B cell (primary cell): ENCODE measurements around the gene PPM1N. TPM values are rescaled to one million over a fixed set of nuclear protein-coding genes. Genes with fewer than 3 reads are reported as not detected.

Experiments used
- ATAC-seq: fragments of 200-7000 bp; cut with Tn5 transposase; one replicate; pipeline ENCODE4 v1.10.0; 2021; ENCODE audit warnings: low read depth, mild to moderate bottlenecking, moderate number of reproducible peaks, moderate library complexity
- CTCF ChIA-PET: fragments of 350-600 bp; sonication (Branson Sonifier 250); formaldehyde crosslinking; loops from one replicate; lab custom pipeline; 2021; ENCODE audit warnings: antibody characterized with exemption, inconsistent platforms; lab: Charles Lee
- POLR2A ChIA-PET: fragments of 350-600 bp; sonication (Branson Sonifier 250); formaldehyde crosslinking; loops from one replicate; lab custom pipeline; 2021; ENCODE audit warnings: antibody characterized with exemption; lab: Charles Lee
- DNase-seq: peaks from one replicate; pipeline ENCODE4 v3.0.0; 2013
- H2AFZ ChIP-seq: 2 replicates; pipeline ENCODE4 v1.6.1; 2012; ENCODE audit warnings: mild to moderate bottlenecking, low read depth, low read length; ENCODE audit not compliant: insufficient read depth, poor library complexity, severe bottlenecking
- H3K27ac ChIP-seq, 2 donors: 1 replicate in 1 of 2; 2 replicates in 1 of 2; pipeline ENCODE4 v1.5.1; 2012 to 2013; ENCODE audit warnings: low read length in 2 of 2, mild to moderate bottlenecking in 2 of 2, moderate library complexity in 1 of 2
- H3K27me3 ChIP-seq, 4 experiments: fragments of 200-600 bp in 1 of 4; sonication (generic) in 1 of 4; replicated peaks in 1 of 4; 1 replicate in 2 of 4; 2 replicates in 2 of 4; pipeline versions ENCODE4 v1.6.1 to v1.7.0; 2013 to 2016; ENCODE audit warnings: low read length in 3 of 4, mild to moderate bottlenecking in 2 of 4, mixed read lengths in 1 of 4, moderate library complexity in 1 of 4; ENCODE audit not compliant: insufficient read depth in 4 of 4, control insufficient read depth in 3 of 4; ENCODE audit errors: control extremely low read depth in 1 of 4
- H3K36me3 ChIP-seq, 2 experiments: replicated peaks in 1 of 2; 1 replicate in 1 of 2; 2 replicates in 1 of 2; pipeline versions ENCODE4 v1.6.1 to v1.7.1; 2013; ENCODE audit warnings: low read length in 1 of 2; ENCODE audit not compliant: insufficient read depth in 2 of 2, control insufficient read depth in 1 of 2; ENCODE audit errors: control extremely low read depth in 1 of 2, extremely low read depth in 1 of 2
- H3K4me1 ChIP-seq, 2 donors: fragments of 200-600 bp in 1 of 2; sonication (generic) in 1 of 2; 1 replicate in 1 of 2; 2 replicates in 1 of 2; pipeline versions ENCODE4 v1.5.1 to v1.6.1; 2013 to 2017; ENCODE audit warnings: low read length in 2 of 2; ENCODE audit not compliant: control insufficient read depth in 2 of 2, insufficient read depth in 2 of 2
- H3K4me2 ChIP-seq: replicated peaks from 2 replicates; pipeline ENCODE3; 2012; ENCODE audit warnings: mild to moderate bottlenecking, low read depth, low read length; ENCODE audit not compliant: poor library complexity, severe bottlenecking
- H3K4me3 ChIP-seq, 5 experiments: fragments of 200-600 bp in 1 of 5; sonication (generic) in 1 of 5; 1 replicate in 3 of 5; 2 replicates in 2 of 5; pipeline versions ENCODE4 v1.5.1 to v1.7.0; 2011 to 2016; ENCODE audit warnings: low read length in 4 of 5, mild to moderate bottlenecking in 4 of 5, low read depth in 2 of 5, control low read depth in 1 of 5, moderate library complexity in 1 of 5; ENCODE audit not compliant: insufficient read depth in 1 of 5; ENCODE audit errors: control extremely low read depth in 1 of 5, extremely low read depth in 1 of 5
- H3K79me2 ChIP-seq: fragments of 200-600 bp; sonication (generic); one replicate; pipeline ENCODE4 v1.6.0; 2016; ENCODE audit warnings: low read length; ENCODE audit not compliant: control insufficient read depth, insufficient read depth
- H3K9ac ChIP-seq: fragments of 200-600 bp; sonication (generic); 2 replicates; pipeline ENCODE4 v1.6.1; 2017; ENCODE audit warnings: mild to moderate bottlenecking, low read length, moderate library complexity
- H3K9me3 ChIP-seq, 3 donors: one replicate each; pipeline versions ENCODE4 v1.6.1 to v1.7.1; 2013; ENCODE audit warnings: low read length in 2 of 3; ENCODE audit not compliant: control insufficient read depth in 2 of 3, insufficient read depth in 1 of 3; ENCODE audit errors: control extremely low read depth in 1 of 3
- H4K20me1 ChIP-seq: 2 replicates; pipeline ENCODE4 v1.6.0; 2012; ENCODE audit warnings: mild to moderate bottlenecking, low read length; ENCODE audit not compliant: insufficient read depth, control insufficient read depth, poor library complexity, severe bottlenecking
- H3K27ac Mint-ChIP-seq: one replicate; pipeline ENCODE4 v1.8.0; 2021; ENCODE audit warnings: mixed read lengths
- H3K27me3 Mint-ChIP-seq: one replicate; pipeline ENCODE4 v1.8.0; 2021; ENCODE audit warnings: mixed read lengths
- H3K4me1 Mint-ChIP-seq: one replicate; pipeline ENCODE4 v1.8.0; 2021; ENCODE audit warnings: mixed read lengths
- H3K4me3 Mint-ChIP-seq: one replicate; pipeline ENCODE4 v1.8.0; 2021; ENCODE audit warnings: mixed read lengths
- H3K9me3 Mint-ChIP-seq: one replicate; pipeline ENCODE4 v1.8.0; 2022; ENCODE audit warnings: mixed read lengths; ENCODE audit not compliant: insufficient read depth
- CTCF ChIP-seq: fragments of 200-600 bp; IDR thresholded peaks from one replicate; pipeline ENCODE4 v1.8.0; 2022; ENCODE audit warnings: antibody characterized with exemption, mild to moderate bottlenecking
- EZH2 ChIP-seq: IDR thresholded peaks from 2 replicates; pipeline ENCODE4 v1.6.1; 2012; ENCODE audit warnings: borderline replicate concordance, low read depth, mild to moderate bottlenecking, moderate library complexity, low read length; ENCODE audit not compliant: insufficient read depth, poor library complexity, severe bottlenecking
- WGBS: methylation state at CpG from one replicate; pipeline ENCODE4 v1.1.5; 2013; ENCODE audit warnings: missing lambda C conversion rate; ENCODE audit not compliant: insufficient coverage; 5-methylcytosine and 5-hydroxymethylcytosine counted together
- intact Hi-C: fragments of 100-400 bp; cut with micrococcal nuclease; formaldehyde crosslinking; loops from one replicate; pipeline ENCODE4 v1.10.0; 2022
- polyA plus RNA-seq: library from polyadenylated mRNA; depleted of rRNA; stranded (reverse); fragments of >200 nt; gene quantifications from 2 replicates; pipeline ENCODE4 v1.2.3, GENCODE V29; 2012
- total RNA-seq, 2 donors: library from RNA; stranded (reverse); fragments of 120-200 nt in 1 of 2; gene quantifications; 1 replicate in 1 of 2; 2 replicates in 1 of 2; pipeline versions ENCODE4 v1.2.3 to v1.2.4, GENCODE V29; 2013 to 2022

The PPM1N gene
- total and polyA plus RNA-seq, 2 donors (not counting 1 experiment from before 2014, with no cell fraction given), result 2.6 to 6.5 TPM

DNA sequence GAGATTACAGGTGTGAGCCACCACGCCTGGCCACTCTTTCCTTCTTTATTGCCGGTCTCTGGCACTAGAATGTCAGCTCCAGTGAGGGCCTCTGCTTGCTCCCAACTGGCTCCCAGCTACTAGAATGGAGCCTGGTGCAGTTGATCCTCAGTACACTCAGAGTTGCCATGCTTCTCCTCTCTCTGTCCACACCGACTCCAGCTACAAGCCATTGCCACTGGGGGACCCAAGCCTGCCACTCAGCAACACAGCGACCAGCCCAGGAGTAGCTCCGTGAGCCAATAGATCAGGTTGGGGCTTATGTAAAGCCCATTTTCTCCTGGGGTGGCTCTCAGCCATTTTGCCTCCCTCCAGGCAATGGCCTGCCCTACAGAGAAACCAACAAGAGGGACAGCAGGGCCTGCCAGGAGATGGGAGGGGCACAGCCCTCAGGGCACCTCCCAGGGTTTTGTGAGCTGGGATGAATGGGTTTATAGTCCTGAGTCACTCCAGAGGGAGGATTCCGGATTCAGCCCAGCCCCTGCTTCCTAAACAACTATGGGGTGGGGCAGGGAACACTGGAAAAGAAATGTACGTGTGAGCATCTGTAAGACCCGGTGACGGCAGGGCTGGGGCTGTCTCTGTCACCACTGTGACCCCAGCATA lies 49.8 kb downstream of the PPM1N start:
- H3K27me3 Mint-ChIP-seq, result no peaks in the 10 kb centered on the region
- no peak overlapping the region for H3K27ac ChIP-seq
- no peaks in the 10 kb centered on the region for H3K27me3 ChIP-seq
- ChIA-PET CTCF (interaction anchor here (3.5 kb wide), 1 partner anchor 10 kb away, joined by 13 read pairs; no protein-coding TSS in a partner anchor), POLR2A (no interaction called here)
- 91% methylated on average over 7 of the region's 9 CpGs for WGBS
- ATAC-seq (no peak), DNase-seq (no peak)
- TF ChIP-seq EZH2 (no peak), CTCF (no peak)
- no peaks in the 10 kb centered on the region for H3K79me2 ChIP-seq
- H3K36me3 ChIP-seq, result peaks cover 0 to 2% of the 10 kb centered on the region in 2 experiments
- H3K9ac ChIP-seq, result no peak overlapping the region
- intact Hi-C loops, result no loop called here
- H3K4me1 Mint-ChIP-seq, result peaks cover 21% of the 10 kb centered on the region
- no peak overlapping the region for H3K4me2 ChIP-seq
- no peak overlapping the region for H3K4me3 Mint-ChIP-seq
- no peaks in the 10 kb centered on the region for H3K9me3 Mint-ChIP-seq
- H3K4me1 ChIP-seq, result peaks cover 7 to 20% of the 10 kb centered on the region in 2 donors
- no peak overlapping the region for H3K4me3 ChIP-seq
- no peak overlapping the region for H2AFZ ChIP-seq
- H4K20me1 ChIP-seq, result no peaks in the 10 kb centered on the region
- no peaks in the 10 kb centered on the region for H3K9me3 ChIP-seq
- no peak overlapping the region for H3K27ac Mint-ChIP-seq

Other genes with a start within 250 kb of the PPM1N start
- gene MARK4, start 247.2 kb upstream of the PPM1N start, total RNA-seq, result 36.2 and 37.6 TPM in 2 replicates
- gene MARK4, start 247.2 kb upstream of the PPM1N start, polyA plus RNA-seq, result 11.7 and 13.5 TPM in 2 replicates
- not detected in 2 replicates for gene CKM, start 175.6 kb upstream of the PPM1N start, total RNA-seq
- not detected in 2 replicates for gene CKM, start 175.6 kb upstream of the PPM1N start, polyA plus RNA-seq
- gene KLC3, start 157.7 kb upstream of the PPM1N start, total RNA-seq, result not detected in 2 replicates
- not detected in 2 replicates for gene KLC3, start 157.7 kb upstream of the PPM1N start, polyA plus RNA-seq
- gene ERCC2, start 127.9 kb upstream of the PPM1N start, total RNA-seq, result 26.5 and 27.6 TPM in 2 replicates
- 15.2 and 20.8 TPM in 2 replicates for gene ERCC2, start 127.9 kb upstream of the PPM1N start, polyA plus RNA-seq
- gene PPP1R13L, start 93.4 kb upstream of the PPM1N start, total RNA-seq, result 8.8 and 9.2 TPM in 2 replicates
- gene PPP1R13L, start 93.4 kb upstream of the PPM1N start, polyA plus RNA-seq, result 6.9 and 7.4 TPM in 2 replicates
- 3.5 and 4.3 TPM in 2 replicates for gene POLR1G, start 91.8 kb upstream of the PPM1N start, total RNA-seq
- 0.79 and 2.1 TPM in 2 replicates for gene POLR1G, start 91.8 kb upstream of the PPM1N start, polyA plus RNA-seq
- 75.7 and 80.2 TPM in 2 replicates for gene ERCC1, start 74.5 kb upstream of the PPM1N start, total RNA-seq
- gene ERCC1, start 74.5 kb upstream of the PPM1N start, polyA plus RNA-seq, result 66.0 and 81.9 TPM in 2 replicates
- 39.6 and 40.9 TPM in 2 replicates for gene FOSB, start 30.4 kb upstream of the PPM1N start, total RNA-seq
- 1,887 and 2,860 TPM in 2 replicates for gene FOSB, start 30.4 kb upstream of the PPM1N start, polyA plus RNA-seq
- gene RTN2, start 1.4 kb upstream of the PPM1N start, total RNA-seq, result 0.76 and 3.0 TPM in 2 replicates
- 1.1 and 2.4 TPM in 2 replicates for gene RTN2, start 1.4 kb upstream of the PPM1N start, polyA plus RNA-seq
- gene VASP, start 9.0 kb downstream of the PPM1N start, total RNA-seq, result 108 TPM in 2 replicates
- 67.4 and 79.5 TPM in 2 replicates for gene VASP, start 9.0 kb downstream of the PPM1N start, polyA plus RNA-seq
- 11.2 and 11.4 TPM in 2 replicates for gene OPA3, start 86.4 kb downstream of the PPM1N start, total RNA-seq
- gene OPA3, start 86.4 kb downstream of the PPM1N start, polyA plus RNA-seq, result 6.2 and 7.3 TPM in 2 replicates
- gene GPR4, start 103.8 kb downstream of the PPM1N start, total RNA-seq, result not detected in 2 replicates
- gene GPR4, start 103.8 kb downstream of the PPM1N start, polyA plus RNA-seq, result not detected in 2 replicates
- gene EML2, start 141.0 kb downstream of the PPM1N start, total RNA-seq, result 88.5 and 102 TPM in 2 replicates
- 75.0 and 83.0 TPM in 2 replicates for gene EML2, start 141.0 kb downstream of the PPM1N start, polyA plus RNA-seq
- gene GIPR, start 169.8 kb downstream of the PPM1N start, total RNA-seq, result 2.3 and 2.9 TPM in 2 replicates
- 0.43 and 2.3 TPM in 2 replicates for gene GIPR, start 169.8 kb downstream of the PPM1N start, polyA plus RNA-seq
- 353 and 368 TPM in 2 replicates for gene SNRPD2, start 193.5 kb downstream of the PPM1N start, total RNA-seq
- 241 and 281 TPM in 2 replicates for gene SNRPD2, start 193.5 kb downstream of the PPM1N start, polyA plus RNA-seq
- 50.9 and 61.3 TPM in 2 replicates for gene QPCTL, start 194.2 kb downstream of the PPM1N start, total RNA-seq
- 8.8 and 9.4 TPM in 2 replicates for gene QPCTL, start 194.2 kb downstream of the PPM1N start, polyA plus RNA-seq
- 43.7 and 44.5 TPM in 2 replicates for gene FBXO46, start 232.5 kb downstream of the PPM1N start, total RNA-seq
- gene FBXO46, start 232.5 kb downstream of the PPM1N start, polyA plus RNA-seq, result 19.1 and 19.9 TPM in 2 replicates
- not detected in 2 replicates for gene MEIOSIN, start 235.0 kb downstream of the PPM1N start, total RNA-seq
- gene MEIOSIN, start 235.0 kb downstream of the PPM1N start, polyA plus RNA-seq, result not detected in 2 replicates